H9 (cell line): ENCODE results near the gene STIMATE. TPM values are rescaled to one million over a fixed set of nuclear protein-coding genes. Genes with fewer than 3 reads are reported as not detected.
A peak's percentile ranks its signal among the peaks of the same experiment; 100 is the strongest.

Experiments
- DNase-seq: peaks from one replicate; pipeline ENCODE4 v3.0.0-alpha.2; 2017
- H2AFZ ChIP-seq: one replicate; pipeline ENCODE4 v1.6.1; 2013; ENCODE audit warnings: mild to moderate bottlenecking, low read length, control low read depth, moderate library complexity
- H2AK5ac ChIP-seq: 2 replicates; pipeline ENCODE4 v1.6.1; 2013; ENCODE audit warnings: low read length, control low read depth, mixed read lengths; ENCODE audit not compliant: insufficient read length
- H2BK120ac ChIP-seq: one replicate; pipeline ENCODE4 v1.6.1; 2013; ENCODE audit warnings: low read depth, mild to moderate bottlenecking, low read length, control low read depth, inconsistent platforms; ENCODE audit not compliant: poor library complexity, severe bottlenecking
- H2BK12ac ChIP-seq: 2 replicates; pipeline ENCODE4 v1.6.1; 2013; ENCODE audit warnings: low read length, control low read depth, mixed read lengths, low read depth; ENCODE audit not compliant: insufficient read length
- H2BK15ac ChIP-seq: 2 replicates; pipeline ENCODE4 v1.6.1; 2013; ENCODE audit warnings: low read depth, low read length, control low read depth
- H2BK20ac ChIP-seq: one replicate; pipeline ENCODE4 v1.6.1; 2013; ENCODE audit warnings: low read depth, mild to moderate bottlenecking, low read length, control low read depth, inconsistent platforms; ENCODE audit not compliant: poor library complexity, severe bottlenecking
- H2BK5ac ChIP-seq: 2 replicates; pipeline ENCODE4 v1.6.1; 2013; ENCODE audit warnings: low read length, control low read depth, mixed read lengths; ENCODE audit not compliant: insufficient read length
- H3K14ac ChIP-seq: 2 replicates; pipeline ENCODE4 v1.6.1; 2013; ENCODE audit warnings: low read length, control low read depth; ENCODE audit not compliant: insufficient read depth
- H3K18ac ChIP-seq: 2 replicates; pipeline ENCODE4 v1.6.1; 2013; ENCODE audit warnings: low read depth, mild to moderate bottlenecking, mixed read lengths, low read length, control low read depth; ENCODE audit not compliant: insufficient read length
- H3K23ac ChIP-seq: 2 replicates; pipeline ENCODE4 v1.6.1; 2013; ENCODE audit warnings: low read length, control low read depth, mixed read lengths, low read depth; ENCODE audit not compliant: insufficient read length
- H3K23me2 ChIP-seq: 2 replicates; pipeline ENCODE4 v1.6.1; 2013; ENCODE audit warnings: low read depth, mild to moderate bottlenecking, mixed read lengths, low read length, control low read depth; ENCODE audit not compliant: insufficient read length, poor library complexity, severe bottlenecking
- H3K27ac ChIP-seq: 2 replicates; pipeline ENCODE4 v1.5.1; 2013; ENCODE audit warnings: low read length, control low read depth, mixed read lengths, low read depth; ENCODE audit not compliant: insufficient read length
- H3K27me3 ChIP-seq: 2 replicates; pipeline ENCODE4 v1.6.1; 2013; ENCODE audit warnings: low read length, control low read depth, inconsistent platforms; ENCODE audit not compliant: insufficient read depth
- H3K4ac ChIP-seq: 2 replicates; pipeline ENCODE4 v1.6.1; 2013; ENCODE audit warnings: low read depth, mild to moderate bottlenecking, control low read depth, inconsistent platforms, low read length, moderate library complexity
- H3K4me1 ChIP-seq: 2 replicates; pipeline ENCODE4 v1.6.1; 2013; ENCODE audit warnings: low read length, control low read depth, inconsistent platforms; ENCODE audit not compliant: insufficient read depth
- H3K4me2 ChIP-seq: 2 replicates; pipeline ENCODE4 v1.6.1; 2013; ENCODE audit warnings: low read length, control low read depth, mixed read lengths; ENCODE audit not compliant: insufficient read length, insufficient read depth
- H3K56ac ChIP-seq: 2 replicates; pipeline ENCODE4 v1.6.1; 2013; ENCODE audit warnings: low read depth, mild to moderate bottlenecking, mixed read lengths, low read length, control low read depth; ENCODE audit not compliant: insufficient read length
- H3K79me1 ChIP-seq: 2 replicates; pipeline ENCODE4 v1.6.1; 2013; ENCODE audit warnings: low read depth, mild to moderate bottlenecking, moderate library complexity, low read length, control low read depth, inconsistent platforms; ENCODE audit not compliant: insufficient read depth, poor library complexity, severe bottlenecking
- H3K79me2 ChIP-seq: 2 replicates; pipeline ENCODE4 v1.6.1; 2013; ENCODE audit warnings: low read length, control low read depth, inconsistent platforms; ENCODE audit not compliant: insufficient read depth
- H3K9ac ChIP-seq: 2 replicates; pipeline ENCODE4 v1.6.1; 2013; ENCODE audit warnings: low read length, control low read depth, mixed read lengths; ENCODE audit not compliant: insufficient read length; ENCODE audit errors: extremely low read depth
- H3K9me3 ChIP-seq: one replicate; pipeline ENCODE4 v1.6.1; 2013; ENCODE audit warnings: low read depth, low read length, inconsistent platforms; ENCODE audit not compliant: control insufficient read depth
- H3T11ph ChIP-seq: one replicate; pipeline ENCODE4 v1.6.1; 2013; ENCODE audit warnings: mild to moderate bottlenecking, low read length, control low read depth, inconsistent platforms
- H4K20me1 ChIP-seq: one replicate; pipeline ENCODE4 v1.6.1; 2013; ENCODE audit not compliant: control insufficient read depth, insufficient read length, insufficient read depth
- H4K5ac ChIP-seq: 2 replicates; pipeline ENCODE4 v1.6.1; 2013; ENCODE audit warnings: low read depth, mild to moderate bottlenecking, mixed read lengths, low read length, control low read depth; ENCODE audit not compliant: insufficient read length
- H4K8ac ChIP-seq: replicated peaks from 2 replicates; pipeline ENCODE4 v1.6.1; 2013; ENCODE audit warnings: low read length, control low read depth, mixed read lengths, low read depth; ENCODE audit not compliant: insufficient read length
- H4K91ac ChIP-seq: 2 replicates; pipeline ENCODE4 v1.6.1; 2013; ENCODE audit warnings: low read depth, mild to moderate bottlenecking, moderate library complexity, mixed read lengths, low read length, control low read depth; ENCODE audit not compliant: insufficient read length
- H3K27ac Mint-ChIP-seq, 3 experiments: 2 replicates in 2 of 3; 3 replicates in 1 of 3; pipeline ENCODE4 v1.8.0; 2020 to 2021; ENCODE audit warnings: mixed read lengths in 3 of 3, mild to moderate bottlenecking in 1 of 3, moderate library complexity in 1 of 3
- H3K27me3 Mint-ChIP-seq: 2 replicates; pipeline ENCODE4 v1.8.0; 2021; ENCODE audit warnings: low read depth, mild to moderate bottlenecking, moderate library complexity, mixed read lengths
- H3K36me3 Mint-ChIP-seq, 3 experiments: 2 replicates in 2 of 3; 3 replicates in 1 of 3; pipeline ENCODE4 v1.8.0; 2020 to 2021; ENCODE audit warnings: low read depth in 3 of 3, mixed read lengths in 3 of 3; ENCODE audit not compliant: insufficient read depth in 1 of 3
- H3K4me1 Mint-ChIP-seq, 2 experiments: 2 replicates each; pipeline ENCODE4 v1.8.0; 2020; ENCODE audit warnings: mixed read lengths in 2 of 2
- H3K4me3 Mint-ChIP-seq, 2 experiments: 2 replicates in 1 of 2; 3 replicates in 1 of 2; pipeline ENCODE4 v1.8.0; 2020 to 2021; ENCODE audit warnings: mild to moderate bottlenecking in 2 of 2, mixed read lengths in 2 of 2, moderate library complexity in 1 of 2
- H3K9me3 Mint-ChIP-seq, 2 experiments: 2 replicates in 1 of 2; 3 replicates in 1 of 2; pipeline ENCODE4 v1.8.0; 2020; ENCODE audit warnings: mild to moderate bottlenecking in 2 of 2, mixed read lengths in 2 of 2, moderate library complexity in 1 of 2
- CTCF ChIP-seq: fragments of 200-600 bp; sonication (generic); conservative IDR thresholded peaks from 3 replicates; pipeline ENCODE4 v1.8.0; 2021; ENCODE audit warnings: antibody characterized with exemption, mild to moderate bottlenecking
- WGBS: extraction: QIAGEN DNeasy Blood & Tissue Kit; methylation state at CpG from one replicate; pipeline ENCODE4 v1.1.7; 2013; ENCODE audit warnings: missing lambda C conversion rate, low lambda C conversion rate, mixed read lengths; ENCODE audit not compliant: insufficient read length; ENCODE audit errors: extremely low coverage; 5-methylcytosine and 5-hydroxymethylcytosine counted together
- total RNA-seq: library from RNA; stranded (reverse); gene quantifications from 2 replicates; pipeline ENCODE4 v1.2.1, GENCODE V29; 2021

Gene STIMATE
- total RNA-seq, 1 experiment from 2014 or later = 25.6 TPM

- Histone ChIP-seq H3K56ac (no peak overlapping the region), H2BK15ac (no peak overlapping the region), H3K23me2 (no peaks in the 10 kb centered on the region), H3K79me1 (no peaks in the 10 kb centered on the region), H2AK5ac (no peak overlapping the region), H4K91ac (no peak overlapping the region), H2BK12ac (no peak overlapping the region), H3K4me2 (no peak overlapping the region), H3K4me1 (no peaks in the 10 kb centered on the region), H3K9me3 (no peaks in the 10 kb centered on the region), H3K27ac (no peak overlapping the region), H2BK120ac (no peak overlapping the region), H3T11ph (no peak overlapping the region), H3K79me2 (peaks cover 2% of the 10 kb centered on the region; the same call in 1 of the 2 replicates), H2BK20ac (no peak overlapping the region), H3K9ac (no peak overlapping the region), H3K27me3 (no peaks in the 10 kb centered on the region), H2AFZ (no peak overlapping the region), H3K23ac (no peak overlapping the region), H4K20me1 (no peaks in the 10 kb centered on the region), H4K8ac (no peak overlapping the region), H4K5ac (no peak overlapping the region), H3K14ac (no peak overlapping the region), H3K4ac (no peak overlapping the region), H3K18ac (no peak overlapping the region), H2BK5ac (no peak overlapping the region)
- Mint-ChIP-seq H3K9me3 (peaks cover 11 to 16% of the 10 kb centered on the region in 2 experiments; a peak in 4 of 5 replicates), H3K27me3 (no peaks in the 10 kb centered on the region), H3K4me3 (no peak overlapping the region), H3K36me3 (peaks cover 20 to 27% (median 21%) of the 10 kb centered on the region in 3 experiments), H3K4me1 (no peaks in the 10 kb centered on the region), H3K27ac (0 out of 7 replicates have a peak overlapping the region, but pooled peaks of 1 of the 3 experiments have one; percentile 68)
- DNase-seq = no peak
- no peak for TF ChIP-seq CTCF
- no CpG with 5 or more reads among the region's 12 CpGs for WGBS
These were observed 30.9 kb downstream of the STIMATE start for GRCh38 chr3:52866427-52866826.
